GM23338 (cell line): ENCODE measurements around the gene SAMHD1.

Experiments used
- CREB1 ChIP-seq: fragments of 250-450 bp; sonication (Bioruptor Pico); IDR thresholded peaks from 2 replicates; pipeline ENCODE4 v1.5.0; 2020; ENCODE audit warnings: low read depth, mild to moderate bottlenecking, moderate library complexity
- CTCF ChIP-seq, 2 experiments: fragments of 200-600 bp in 1 of 2; sonication (generic) in 1 of 2; conservative IDR thresholded peaks; 2 replicates each; pipeline versions ENCODE4 v1.5.1 to v1.6.1; 2016 to 2017; ENCODE audit warnings: antibody characterized with exemption in 2 of 2, low read depth in 2 of 2, mild to moderate bottlenecking in 2 of 2, moderate library complexity in 1 of 2
- EZH2 ChIP-seq: fragments of 200-600 bp; sonication (generic); IDR thresholded peaks from one replicate; pipeline ENCODE4 v1.8.0; 2017; ENCODE audit warnings: antibody characterized with exemption, mild to moderate bottlenecking, low read depth; ENCODE audit not compliant: unreplicated experiment
- JUNB ChIP-seq: IDR thresholded peaks from one replicate; pipeline ENCODE4 v1.6.1; 2016; ENCODE audit warnings: antibody characterized with exemption; ENCODE audit not compliant: unreplicated experiment
- NANOG ChIP-seq: IDR thresholded peaks from 2 replicates; pipeline ENCODE4 v1.6.1; 2016; ENCODE audit warnings: antibody characterized with exemption, borderline replicate concordance
- POLR2AphosphoS5 ChIP-seq: IDR thresholded peaks from 2 replicates; pipeline ENCODE4 v1.6.1; 2016; ENCODE audit warnings: antibody characterized with exemption, low read depth
- REST ChIP-seq: IDR thresholded peaks from one replicate; pipeline ENCODE4 v1.6.1; 2018; ENCODE audit warnings: antibody characterized with exemption; ENCODE audit not compliant: unreplicated experiment
- ZNF331 ChIP-seq: fragments of 250-450 bp; sonication (Bioruptor Pico); IDR thresholded peaks from 2 replicates; pipeline ENCODE4 v1.5.0; 2020; ENCODE audit warnings: low read depth, mild to moderate bottlenecking, moderate library complexity

GRCh38 chr20:36932476-36933426, 18.8 kb downstream of the SAMHD1 start:
- TF ChIP-seq CTCF (conservative IDR thresholded peaks at IDR 0.05; ENCODE audit: low read depth in 2 of 2) (no peak), POLR2AphosphoS5 (no peak), REST (no peak), NANOG (no peak), CREB1 (CRISPR knock-in tag) (no peak), EZH2 (no peak), ZNF331 (CRISPR knock-in tag) (no peak), JUNB (no peak)
